ENCODE data around the gene VPS52. TPM values are rescaled to one million over a fixed set of nuclear protein-coding genes. Genes with fewer than 3 reads are reported as not detected.
A peak's percentile ranks its signal among the peaks of the same experiment; 100 is the strongest.

Gene VPS52
- total and polyA plus RNA-seq, 7 donors, result 29.3 to 52.5 (median 35.7) TPM

DNA sequence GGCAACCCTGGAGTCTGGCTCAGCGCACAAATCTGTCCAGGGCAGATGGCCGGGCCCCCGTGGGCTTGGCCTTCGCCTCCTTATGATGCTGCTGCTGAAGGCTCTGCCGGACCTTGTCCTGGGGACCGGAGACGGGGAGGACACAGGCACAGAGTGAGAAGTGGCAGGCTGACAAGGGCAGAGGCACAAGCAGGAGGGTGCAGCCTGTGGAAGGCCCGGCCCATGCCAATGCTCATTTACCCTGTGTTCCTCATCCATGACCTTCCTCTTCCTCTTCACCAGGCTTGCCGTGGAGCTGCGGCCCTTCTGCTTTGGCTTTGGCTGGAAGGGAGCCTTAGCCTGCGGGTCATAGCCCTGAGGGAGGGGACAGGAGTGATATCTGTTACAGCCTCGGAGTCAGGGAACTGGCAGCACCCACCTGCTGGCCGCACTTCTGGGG, 7.6 kb upstream of the VPS52 start:
- WGBS, 3 donors, result 33 to 66% (median 50%) methylated on average over 13 of the region's 13 CpGs
- intact Hi-C loops (cut with DNase I), result loop anchor here in 1 of 2 donors (5.0 to 10.0 kb wide), 2 partner anchors 33 to 126 kb away; partner anchors contain the start of gene TAPBP
- peak overlapping the region; percentile 23 for H3K27ac ChIP-seq
- H3K36me3 ChIP-seq (ENCODE audit: insufficient read depth in 1 of 2, low read depth in 1 of 2), result peaks cover 6 to 84% of the 10 kb centered on the region in 2 donors
- H3K4me3 ChIP-seq, result no peak overlapping the region
- ATAC-seq (peak in 1 of 4 donors; percentile 3), DNase-seq (peak in 1 of 2 donors; percentile 52)
- no peaks in the 10 kb centered on the region for H3K27me3 ChIP-seq (ENCODE audit: insufficient read depth in 3 of 3, low read length in 2 of 3)
- H3K9me3 ChIP-seq, result no peaks in the 10 kb centered on the region
- H3K4me1 ChIP-seq, result peaks cover 22% of the 10 kb centered on the region
- TF ChIP-seq, protein P1, sequence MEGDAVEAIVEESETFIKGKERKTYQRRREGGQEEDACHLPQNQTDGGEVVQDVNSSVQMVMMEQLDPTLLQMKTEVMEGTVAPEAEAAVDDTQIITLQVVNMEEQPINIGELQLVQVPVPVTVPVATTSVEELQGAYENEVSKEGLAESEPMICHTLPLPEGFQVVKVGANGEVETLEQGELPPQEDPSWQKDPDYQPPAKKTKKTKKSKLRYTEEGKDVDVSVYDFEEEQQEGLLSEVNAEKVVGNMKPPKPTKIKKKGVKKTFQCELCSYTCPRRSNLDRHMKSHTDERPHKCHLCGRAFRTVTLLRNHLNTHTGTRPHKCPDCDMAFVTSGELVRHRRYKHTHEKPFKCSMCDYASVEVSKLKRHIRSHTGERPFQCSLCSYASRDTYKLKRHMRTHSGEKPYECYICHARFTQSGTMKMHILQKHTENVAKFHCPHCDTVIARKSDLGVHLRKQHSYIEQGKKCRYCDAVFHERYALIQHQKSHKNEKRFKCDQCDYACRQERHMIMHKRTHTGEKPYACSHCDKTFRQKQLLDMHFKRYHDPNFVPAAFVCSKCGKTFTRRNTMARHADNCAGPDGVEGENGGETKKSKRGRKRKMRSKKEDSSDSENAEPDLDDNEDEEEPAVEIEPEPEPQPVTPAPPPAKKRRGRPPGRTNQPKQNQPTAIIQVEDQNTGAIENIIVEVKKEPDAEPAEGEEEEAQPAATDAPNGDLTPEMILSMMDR (IDR thresholded peaks at IDR 0.05), result no peak

DNA sequence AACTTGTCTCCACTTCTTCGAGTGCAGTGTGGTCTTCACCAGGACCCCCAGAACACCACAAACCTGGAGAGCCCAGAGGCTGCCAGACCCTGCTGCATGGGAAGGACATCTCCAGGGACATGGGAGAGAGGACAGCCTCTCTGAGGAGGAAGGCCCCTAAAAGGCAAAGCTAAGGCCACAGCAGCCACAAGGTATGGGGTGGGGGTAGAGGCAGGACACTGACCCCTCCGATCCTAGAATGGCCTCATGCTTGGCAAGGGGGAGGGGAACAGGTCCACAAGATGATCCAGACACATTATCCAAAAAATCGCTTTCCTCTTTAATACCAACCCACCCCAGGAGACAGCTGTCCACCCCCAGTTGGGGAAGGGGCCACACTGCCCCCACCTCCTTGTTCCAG, 7.1 kb upstream of the VPS52 start:
- intact Hi-C loops (cut with DNase I), result loop anchor here in 1 of 2 donors (5.0 to 10.0 kb wide), 2 partner anchors 33 to 126 kb away; partner anchors contain the start of gene TAPBP
- WGBS, 3 donors, result 82 to 94% (median 89%) methylated on average over 3 of the region's 3 CpGs
- ATAC-seq, result no peak

DNA sequence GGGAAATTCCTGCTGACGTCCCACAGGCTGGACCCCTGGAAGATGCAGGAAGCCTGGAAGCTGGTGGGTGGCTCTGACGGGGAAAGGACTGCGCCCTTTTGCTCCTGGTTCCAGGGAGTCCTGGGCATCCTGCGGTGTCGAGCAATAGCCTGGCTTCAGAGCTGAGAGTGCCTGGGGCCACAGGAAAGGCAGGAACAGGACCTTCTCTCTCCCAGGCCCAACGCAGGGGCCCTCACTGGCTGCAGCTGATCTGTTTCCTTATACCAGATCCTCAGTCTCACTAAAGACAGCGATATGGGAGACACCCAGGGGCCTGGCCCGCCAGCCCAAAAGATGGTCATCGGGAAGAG, 6.7 kb upstream of the VPS52 start:
- Histone ChIP-seq H3K27me3 (ENCODE audit: insufficient read depth in 3 of 3, low read length in 2 of 3) (no peaks in the 10 kb centered on the region), H3K27ac (no peak overlapping the region), H3K9me3 (no peaks in the 10 kb centered on the region), H3K36me3 (ENCODE audit: insufficient read depth in 1 of 2, low read depth in 1 of 2) (peaks cover 6 to 84% of the 10 kb centered on the region in 2 donors), H3K4me1 (peaks cover 31% of the 10 kb centered on the region), H3K4me3 (peak overlapping the region; percentile 68)
- intact Hi-C loops (cut with DNase I), result loop anchor here in 1 of 2 donors (5.0 to 10.0 kb wide), 2 partner anchors 34 to 126 kb away; partner anchors contain the start of gene TAPBP
- ATAC-seq (no peak), DNase-seq (no peak)
- 78 to 83% (median 79%) methylated on average over 9 of the region's 9 CpGs for WGBS, 3 donors
- TF ChIP-seq, protein P1 (IDR thresholded peaks at IDR 0.05), result no peak

More for the DNA sequence above, 7.1 kb upstream of the VPS52 start:
- TF ChIP-seq, protein P1 (IDR thresholded peaks at IDR 0.05), result no peak
- no peak for DNase-seq
- H3K27me3 ChIP-seq (ENCODE audit: insufficient read depth in 3 of 3, low read length in 2 of 3), result no peaks in the 10 kb centered on the region
- H3K4me3 ChIP-seq, result no peak overlapping the region
- peaks cover 27% of the 10 kb centered on the region for H3K4me1 ChIP-seq
- peak overlapping the region; percentile 23 for H3K27ac ChIP-seq
- H3K36me3 ChIP-seq (ENCODE audit: insufficient read depth in 1 of 2, low read depth in 1 of 2), result peaks cover 6 to 84% of the 10 kb centered on the region in 2 donors
- H3K9me3 ChIP-seq, result no peaks in the 10 kb centered on the region

DNA sequence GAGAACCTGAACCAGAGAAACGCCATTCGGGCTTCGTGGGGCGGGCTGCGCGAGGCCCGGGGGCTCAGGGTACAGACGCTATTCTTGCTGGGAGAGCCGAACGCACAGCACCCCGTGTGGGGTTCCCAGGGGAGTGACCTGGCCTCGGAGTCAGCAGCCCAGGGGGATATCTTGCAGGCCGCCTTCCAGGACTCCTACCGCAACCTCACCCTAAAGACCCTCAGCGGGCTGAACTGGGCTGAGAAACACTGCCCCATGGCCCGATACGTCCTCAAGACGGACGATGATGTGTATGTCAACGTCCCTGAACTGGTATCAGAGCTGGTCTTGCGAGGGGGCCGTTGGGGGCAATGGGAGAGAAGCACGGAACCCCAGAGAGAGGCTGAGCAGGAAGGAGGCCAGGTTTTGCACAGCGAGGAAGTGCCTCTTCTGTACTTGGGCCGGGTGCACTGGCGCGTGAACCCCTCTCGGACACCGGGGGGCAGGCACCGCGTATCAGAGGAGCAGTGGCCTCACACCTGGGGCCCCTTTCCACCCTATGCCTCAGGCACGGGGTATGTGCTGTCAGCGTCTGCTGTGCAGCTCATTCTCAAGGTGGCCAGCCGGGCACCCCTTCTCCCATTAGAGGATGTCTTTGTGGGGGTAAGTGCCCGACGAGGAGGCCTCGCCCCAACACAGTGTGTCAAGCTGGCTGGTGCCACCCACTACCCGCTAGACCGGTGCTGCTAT, 6.2 kb upstream of the VPS52 start:
- no peaks in the 10 kb centered on the region for H3K9me3 ChIP-seq
- H3K36me3 ChIP-seq (ENCODE audit: insufficient read depth in 1 of 2, low read depth in 1 of 2), result peaks cover 6 to 83% of the 10 kb centered on the region in 2 donors
- DNase-seq, result peak in 1 of 2 donors; percentile 55
- H3K4me1 ChIP-seq, result peaks cover 36% of the 10 kb centered on the region
- WGBS, 3 donors, result 51 to 66% (median 60%) methylated on average over 39 of the region's 39 CpGs
- ATAC-seq, result peak in 3 of 4 donors; percentile 6 to 13 (median 8)
- H3K27me3 ChIP-seq (ENCODE audit: insufficient read depth in 3 of 3, low read length in 2 of 3), result no peaks in the 10 kb centered on the region
- H3K4me3 ChIP-seq, result peak overlapping the region; percentile 68
- H3K27ac ChIP-seq, result peak overlapping the region; percentile 78
- TF ChIP-seq, protein P1 (IDR thresholded peaks at IDR 0.05), result no peak
- intact Hi-C loops (cut with DNase I), result loop anchor here in 1 of 2 donors (5.0 to 10.0 kb wide), 2 partner anchors 34 to 127 kb away; partner anchors contain the start of gene TAPBP
